Endothelial cell of umbilical vein (primary cell): ENCODE measurements around the gene SPINK4.

Experiments
- CTCF ChIP-seq, 2 donors: IDR thresholded peaks; 1 replicate in 1 of 2; 2 replicates in 1 of 2; pipeline ENCODE4 v1.5.1; 2011; ENCODE audit warnings: low read length in 2 of 2, mild to moderate bottlenecking in 2 of 2, moderate library complexity in 2 of 2, control low read depth in 1 of 2, inconsistent platforms in 1 of 2, low read depth in 1 of 2; ENCODE audit not compliant: insufficient read depth in 1 of 2; ENCODE audit errors: extremely low read depth in 1 of 2
- JUN ChIP-seq: IDR thresholded peaks from 2 replicates; pipeline ENCODE4 v1.6.1; 2011; ENCODE audit warnings: borderline replicate concordance, low read depth; ENCODE audit not compliant: insufficient read length, insufficient read depth
- POLR2A ChIP-seq: IDR thresholded peaks from 2 replicates; pipeline ENCODE4 v1.6.1; 2012; ENCODE audit warnings: low read depth, mild to moderate bottlenecking, control low read depth, low read length

DNA sequence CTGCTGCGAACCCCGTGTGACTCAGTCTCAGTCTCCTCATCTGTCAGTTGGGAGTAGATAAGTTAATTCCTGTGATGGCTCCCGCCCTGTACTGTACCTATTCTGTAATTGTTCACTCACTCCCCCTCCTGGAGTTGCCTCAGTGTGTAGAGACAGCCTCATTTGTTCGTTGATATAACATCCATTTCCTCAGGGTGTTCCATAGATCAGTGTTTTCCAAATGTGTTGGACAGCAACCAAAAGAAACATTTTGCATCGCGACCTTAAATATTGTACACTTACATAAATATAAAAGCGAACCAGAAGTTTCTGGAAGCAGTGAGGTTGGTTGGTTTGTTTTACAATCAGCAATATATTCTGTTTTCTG lies 51.0 kb downstream of the SPINK4 start:
- TF ChIP-seq POLR2A: no peak
- TF ChIP-seq CTCF (IDR thresholded peaks at IDR 0.05; ENCODE audit: extremely low read depth in 1 of 2, insufficient read depth in 1 of 2, low read depth in 1 of 2, low read length in 2 of 2): no peak
- TF ChIP-seq JUN: no peak
